ENCODE measurements around the gene KIF27. TPM values are rescaled to one million over a fixed set of nuclear protein-coding genes. Genes with fewer than 3 reads are reported as not detected.

KIF27 gene, protein sequence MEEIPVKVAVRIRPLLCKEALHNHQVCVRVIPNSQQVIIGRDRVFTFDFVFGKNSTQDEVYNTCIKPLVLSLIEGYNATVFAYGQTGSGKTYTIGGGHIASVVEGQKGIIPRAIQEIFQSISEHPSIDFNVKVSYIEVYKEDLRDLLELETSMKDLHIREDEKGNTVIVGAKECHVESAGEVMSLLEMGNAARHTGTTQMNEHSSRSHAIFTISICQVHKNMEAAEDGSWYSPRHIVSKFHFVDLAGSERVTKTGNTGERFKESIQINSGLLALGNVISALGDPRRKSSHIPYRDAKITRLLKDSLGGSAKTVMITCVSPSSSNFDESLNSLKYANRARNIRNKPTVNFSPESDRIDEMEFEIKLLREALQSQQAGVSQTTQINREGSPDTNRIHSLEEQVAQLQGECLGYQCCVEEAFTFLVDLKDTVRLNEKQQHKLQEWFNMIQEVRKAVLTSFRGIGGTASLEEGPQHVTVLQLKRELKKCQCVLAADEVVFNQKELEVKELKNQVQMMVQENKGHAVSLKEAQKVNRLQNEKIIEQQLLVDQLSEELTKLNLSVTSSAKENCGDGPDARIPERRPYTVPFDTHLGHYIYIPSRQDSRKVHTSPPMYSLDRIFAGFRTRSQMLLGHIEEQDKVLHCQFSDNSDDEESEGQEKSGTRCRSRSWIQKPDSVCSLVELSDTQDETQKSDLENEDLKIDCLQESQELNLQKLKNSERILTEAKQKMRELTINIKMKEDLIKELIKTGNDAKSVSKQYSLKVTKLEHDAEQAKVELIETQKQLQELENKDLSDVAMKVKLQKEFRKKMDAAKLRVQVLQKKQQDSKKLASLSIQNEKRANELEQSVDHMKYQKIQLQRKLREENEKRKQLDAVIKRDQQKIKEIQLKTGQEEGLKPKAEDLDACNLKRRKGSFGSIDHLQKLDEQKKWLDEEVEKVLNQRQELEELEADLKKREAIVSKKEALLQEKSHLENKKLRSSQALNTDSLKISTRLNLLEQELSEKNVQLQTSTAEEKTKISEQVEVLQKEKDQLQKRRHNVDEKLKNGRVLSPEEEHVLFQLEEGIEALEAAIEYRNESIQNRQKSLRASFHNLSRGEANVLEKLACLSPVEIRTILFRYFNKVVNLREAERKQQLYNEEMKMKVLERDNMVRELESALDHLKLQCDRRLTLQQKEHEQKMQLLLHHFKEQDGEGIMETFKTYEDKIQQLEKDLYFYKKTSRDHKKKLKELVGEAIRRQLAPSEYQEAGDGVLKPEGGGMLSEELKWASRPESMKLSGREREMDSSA (N-terminal part only)
- total RNA-seq: 3.5 and 4.6 TPM in 2 replicates

DNA sequence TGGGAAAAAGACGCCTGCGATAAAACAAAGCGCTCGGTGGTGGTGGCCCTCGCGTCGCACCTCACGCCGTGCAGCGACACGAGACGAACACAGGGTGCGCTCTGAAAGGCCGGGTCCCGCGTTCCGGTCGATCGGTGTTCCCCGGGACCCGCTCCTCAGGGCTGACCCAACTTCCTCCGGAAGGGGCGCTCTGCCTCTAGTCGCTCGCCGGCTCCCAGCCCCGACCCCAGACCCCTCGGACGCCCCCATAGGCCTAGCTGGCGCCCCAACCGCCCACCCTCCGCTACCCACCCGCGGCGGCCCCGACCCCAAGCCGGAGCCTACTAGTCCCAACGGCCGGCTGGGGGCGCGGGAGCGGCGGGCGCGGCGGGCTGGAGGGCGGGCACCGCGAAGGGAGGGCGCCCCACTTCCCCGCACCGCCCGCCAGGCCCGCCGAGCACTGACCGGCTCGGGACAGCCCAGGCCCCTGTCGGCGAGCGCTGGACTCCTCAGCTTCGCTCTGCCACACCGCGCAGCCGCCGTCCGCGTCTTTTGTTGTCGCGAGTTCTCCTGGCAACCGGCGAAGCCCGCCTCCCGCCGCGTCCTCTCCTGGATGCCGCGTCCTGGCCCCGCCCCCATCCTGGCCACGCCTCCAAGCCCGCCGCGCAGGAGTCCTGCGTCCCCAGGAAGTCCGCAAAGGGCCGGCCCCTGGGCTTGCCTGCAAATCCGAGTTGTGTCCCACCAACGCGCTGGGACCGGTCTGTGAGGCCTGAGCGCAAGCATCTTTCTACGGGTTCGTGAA lies at the start of gene KIF27:
TSS of gene KIF27 (minus strand) at position 506 of the 781 bp plus-strand sequence. CDS start 5,841 bp downstream, outside the sequence.
- Histone ChIP-seq H3K4me3 (ENCODE audit: low read depth, low read length) (peak within 1 kb of the TSS; percentile 54), H3K27me3 (ENCODE audit: control insufficient read depth, insufficient read depth, low read length) (no peaks in the 10 kb centered on the region), H3K36me3 (ENCODE audit: control insufficient read depth, insufficient read depth, low read length) (no peaks in the 10 kb centered on the region)
- TF ChIP-seq, protein P1, sequence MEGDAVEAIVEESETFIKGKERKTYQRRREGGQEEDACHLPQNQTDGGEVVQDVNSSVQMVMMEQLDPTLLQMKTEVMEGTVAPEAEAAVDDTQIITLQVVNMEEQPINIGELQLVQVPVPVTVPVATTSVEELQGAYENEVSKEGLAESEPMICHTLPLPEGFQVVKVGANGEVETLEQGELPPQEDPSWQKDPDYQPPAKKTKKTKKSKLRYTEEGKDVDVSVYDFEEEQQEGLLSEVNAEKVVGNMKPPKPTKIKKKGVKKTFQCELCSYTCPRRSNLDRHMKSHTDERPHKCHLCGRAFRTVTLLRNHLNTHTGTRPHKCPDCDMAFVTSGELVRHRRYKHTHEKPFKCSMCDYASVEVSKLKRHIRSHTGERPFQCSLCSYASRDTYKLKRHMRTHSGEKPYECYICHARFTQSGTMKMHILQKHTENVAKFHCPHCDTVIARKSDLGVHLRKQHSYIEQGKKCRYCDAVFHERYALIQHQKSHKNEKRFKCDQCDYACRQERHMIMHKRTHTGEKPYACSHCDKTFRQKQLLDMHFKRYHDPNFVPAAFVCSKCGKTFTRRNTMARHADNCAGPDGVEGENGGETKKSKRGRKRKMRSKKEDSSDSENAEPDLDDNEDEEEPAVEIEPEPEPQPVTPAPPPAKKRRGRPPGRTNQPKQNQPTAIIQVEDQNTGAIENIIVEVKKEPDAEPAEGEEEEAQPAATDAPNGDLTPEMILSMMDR (IDR thresholded peaks at IDR 0.05; ENCODE audit: insufficient read depth, low read length, poor library complexity, severe bottlenecking): peak; percentile 27
- DNase-seq (ENCODE audit: low read depth): peak; percentile 82

DNA sequence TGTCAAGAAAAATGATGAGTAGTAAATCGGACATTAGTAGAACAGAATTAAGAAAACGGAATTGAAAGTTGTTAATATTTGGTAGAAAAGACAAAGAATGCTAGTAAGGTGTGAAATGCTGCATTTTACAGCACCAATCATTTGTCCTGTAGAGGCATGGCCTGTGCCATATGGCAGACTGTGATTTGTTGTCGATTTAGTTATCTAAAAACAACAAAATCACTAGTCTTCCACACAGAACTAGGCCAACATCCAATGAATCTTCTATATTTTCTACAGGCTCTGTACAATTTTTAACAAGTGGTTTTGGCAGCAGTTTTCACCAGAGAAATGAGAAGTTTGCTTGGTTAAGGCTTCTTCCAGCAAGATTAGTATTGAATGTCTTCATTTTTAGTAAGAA lies 48.4 kb upstream of the KIF27 start:
- TF ChIP-seq, protein P1 (IDR thresholded peaks at IDR 0.05; ENCODE audit: insufficient read depth, low read length, poor library complexity, severe bottlenecking): no peak
- H3K27me3 ChIP-seq (ENCODE audit: control insufficient read depth, insufficient read depth, low read length): no peaks in the 10 kb centered on the region
- H3K4me3 ChIP-seq (ENCODE audit: low read depth, low read length): no peak overlapping the region
- DNase-seq (ENCODE audit: low read depth): no peak
- H3K36me3 ChIP-seq (ENCODE audit: control insufficient read depth, insufficient read depth, low read length): no peaks in the 10 kb centered on the region

DNA sequence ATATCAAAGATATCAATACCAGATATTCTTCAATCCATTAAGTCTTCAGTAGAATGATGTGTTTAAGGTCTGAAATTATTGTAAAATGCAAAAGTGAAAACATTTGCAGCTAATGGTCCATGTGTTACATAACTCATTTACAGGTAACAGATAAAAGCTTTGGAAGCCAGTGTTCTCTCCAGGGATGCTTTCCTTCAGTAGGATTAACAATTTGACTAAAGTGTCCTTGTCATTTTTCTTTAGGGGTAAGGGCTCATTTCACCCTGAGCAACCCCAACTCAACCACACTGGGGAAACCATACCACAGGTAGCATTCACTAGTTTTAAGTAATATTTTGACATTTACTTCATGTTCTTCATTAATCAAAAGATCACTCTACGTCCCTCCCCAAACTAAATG lies 45.8 kb upstream of the KIF27 start:
- Histone ChIP-seq H3K27me3 (ENCODE audit: control insufficient read depth, insufficient read depth, low read length) (no peaks in the 10 kb centered on the region), H3K4me3 (ENCODE audit: low read depth, low read length) (no peak overlapping the region), H3K36me3 (ENCODE audit: control insufficient read depth, insufficient read depth, low read length) (no peaks in the 10 kb centered on the region)
- DNase-seq (ENCODE audit: low read depth): no peak
- TF ChIP-seq, protein P1 (IDR thresholded peaks at IDR 0.05; ENCODE audit: insufficient read depth, low read length, poor library complexity, severe bottlenecking): no peak

DNA sequence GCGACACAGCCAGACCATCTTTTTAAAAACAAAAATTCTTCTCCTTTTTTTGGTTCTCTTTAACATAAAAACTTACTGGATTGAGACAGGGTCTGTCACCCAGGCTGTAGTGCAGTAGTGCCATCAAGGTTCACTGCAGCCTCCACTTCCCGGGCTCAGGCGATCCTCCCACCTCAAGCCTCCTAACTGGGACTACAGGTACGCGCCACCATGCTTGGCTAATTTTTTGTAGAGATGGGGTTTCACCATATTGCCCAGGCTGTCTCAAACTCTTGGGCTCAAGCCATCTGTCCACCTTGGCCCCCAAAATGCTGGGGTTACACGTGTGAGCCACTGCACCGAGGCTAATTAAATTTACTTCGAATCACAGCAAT lies 45.0 kb upstream of the KIF27 start:
- Histone ChIP-seq H3K4me3 (ENCODE audit: low read depth, low read length) (no peak overlapping the region), H3K27me3 (ENCODE audit: control insufficient read depth, insufficient read depth, low read length) (no peaks in the 10 kb centered on the region), H3K36me3 (ENCODE audit: control insufficient read depth, insufficient read depth, low read length) (no peaks in the 10 kb centered on the region)
- DNase-seq (ENCODE audit: low read depth): no peak
- TF ChIP-seq, protein P1 (IDR thresholded peaks at IDR 0.05; ENCODE audit: insufficient read depth, low read length, poor library complexity, severe bottlenecking): no peak

Measured in kidney epithelial cell (primary cell).